GM12873 (cell line): ENCODE results near the gene HSCB.

ENCODE experiments used
- TF ChIP-seq, protein P1 (sequence below): IDR thresholded peaks from 2 replicates; pipeline ENCODE4 v1.5.1; 2012; ENCODE audit warnings: low read depth, mild to moderate bottlenecking, moderate library complexity, low read length, control low read depth; ENCODE audit not compliant: insufficient read depth; ENCODE audit errors: missing control alignments

HSCB gene

DNA sequence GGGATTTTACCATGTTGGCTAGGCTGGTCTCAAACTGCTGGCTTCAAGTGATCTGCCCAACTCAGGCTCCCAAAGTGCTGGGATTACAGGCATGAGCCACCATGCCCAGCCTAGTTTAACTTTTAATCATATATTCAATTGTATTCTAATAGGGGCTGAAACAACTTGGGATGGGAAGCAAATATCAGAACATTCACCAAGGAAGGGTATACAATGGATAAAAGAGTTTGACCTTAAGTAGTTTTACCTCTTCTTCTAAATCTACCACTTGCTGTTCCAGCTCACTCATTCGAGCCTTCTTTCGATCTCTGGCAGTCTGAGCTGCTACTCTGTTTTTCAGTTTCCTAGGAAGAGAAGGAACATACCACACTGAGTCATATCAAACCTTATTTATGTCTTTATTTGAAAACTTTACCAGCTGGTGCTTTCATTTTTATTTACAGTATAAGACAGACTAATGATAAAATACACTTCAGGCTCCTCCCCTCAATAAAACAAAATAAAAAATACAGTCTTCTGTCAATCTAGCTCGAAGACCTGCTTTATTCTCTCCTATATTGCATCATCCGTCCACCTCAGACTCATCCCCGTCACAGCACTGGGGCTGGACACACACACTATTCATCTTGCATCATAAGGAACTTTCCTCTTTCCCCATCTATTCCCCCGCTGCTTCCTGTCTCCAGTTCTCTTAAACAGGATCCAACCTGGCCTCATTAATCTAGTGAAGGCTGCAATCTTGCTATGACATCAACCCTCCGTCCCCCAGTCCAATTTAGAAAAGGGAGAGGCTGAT is 57.2 kb downstream of the HSCB start:
- TF ChIP-seq, protein P1, sequence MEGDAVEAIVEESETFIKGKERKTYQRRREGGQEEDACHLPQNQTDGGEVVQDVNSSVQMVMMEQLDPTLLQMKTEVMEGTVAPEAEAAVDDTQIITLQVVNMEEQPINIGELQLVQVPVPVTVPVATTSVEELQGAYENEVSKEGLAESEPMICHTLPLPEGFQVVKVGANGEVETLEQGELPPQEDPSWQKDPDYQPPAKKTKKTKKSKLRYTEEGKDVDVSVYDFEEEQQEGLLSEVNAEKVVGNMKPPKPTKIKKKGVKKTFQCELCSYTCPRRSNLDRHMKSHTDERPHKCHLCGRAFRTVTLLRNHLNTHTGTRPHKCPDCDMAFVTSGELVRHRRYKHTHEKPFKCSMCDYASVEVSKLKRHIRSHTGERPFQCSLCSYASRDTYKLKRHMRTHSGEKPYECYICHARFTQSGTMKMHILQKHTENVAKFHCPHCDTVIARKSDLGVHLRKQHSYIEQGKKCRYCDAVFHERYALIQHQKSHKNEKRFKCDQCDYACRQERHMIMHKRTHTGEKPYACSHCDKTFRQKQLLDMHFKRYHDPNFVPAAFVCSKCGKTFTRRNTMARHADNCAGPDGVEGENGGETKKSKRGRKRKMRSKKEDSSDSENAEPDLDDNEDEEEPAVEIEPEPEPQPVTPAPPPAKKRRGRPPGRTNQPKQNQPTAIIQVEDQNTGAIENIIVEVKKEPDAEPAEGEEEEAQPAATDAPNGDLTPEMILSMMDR: no peak

- TF ChIP-seq, protein P1: no peak
Observed at GRCh38 chr22:28799606-28800307, 57.9 kb downstream of the HSCB start.

GRCh38 chr22:28800308-28801041 is 58.6 kb downstream of the HSCB start, which contains the start of gene XBP1:
Gene XBP1, minus strand, starts transcription at chr22:28800569.
- TF ChIP-seq, protein P1: no peak

GRCh38 chr22:28801845-28802594 is 60.2 kb downstream of the HSCB start:
- TF ChIP-seq, protein P1: no peak

DNA sequence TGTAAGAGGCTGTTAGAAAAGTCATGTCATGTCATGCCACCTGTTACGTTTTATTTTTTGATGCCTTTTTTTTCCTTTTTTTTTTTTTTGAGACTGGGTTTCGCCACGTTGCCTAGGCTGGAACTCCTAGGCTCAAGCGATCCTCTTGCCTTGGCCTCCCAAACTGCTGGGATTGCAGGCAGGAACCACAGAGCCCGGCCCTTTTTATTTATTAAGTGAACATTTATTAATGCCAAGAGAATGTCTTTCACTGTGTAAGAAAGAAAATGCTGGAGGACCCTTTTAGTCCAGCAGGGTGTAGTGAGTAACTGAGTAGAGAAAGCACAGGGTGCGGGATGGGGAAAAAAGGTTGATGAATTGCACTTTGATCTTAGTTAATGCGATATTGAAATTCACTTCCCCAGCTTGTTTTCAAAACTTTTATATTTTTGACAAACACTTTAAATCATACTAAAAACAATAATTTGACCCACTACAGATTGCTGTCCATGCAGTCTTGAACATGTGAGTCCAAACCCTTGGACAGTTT is 60.8 kb downstream of the HSCB start:
- TF ChIP-seq, protein P1: peak; percentile 14
